Esophagus muscularis mucosa (tissue), 4 donors: ENCODE data around the gene ZC2HC1C. TPM values are rescaled to one million over a fixed set of nuclear protein-coding genes. Genes with fewer than 3 reads are reported as not detected.

ENCODE experiments used
- DNase-seq: peaks from one replicate; pipeline ENCODE4 v3.0.0-alpha.2; 2017; ENCODE audit errors: extremely low spot score
- H3K27ac ChIP-seq, 4 donors: fragments of 200-600 bp; sonication (generic); replicated peaks in 1 of 4; 1 replicate in 3 of 4; 2 replicates in 1 of 4; pipeline ENCODE4 v1.5.1; 2016 to 2019; ENCODE audit warnings: mild to moderate bottlenecking in 1 of 4
- H3K27me3 ChIP-seq, 4 donors: fragments of 200-600 bp; sonication (generic); one replicate each; pipeline versions ENCODE4 v1.5.1 to v1.6.0; 2016 to 2019
- H3K36me3 ChIP-seq, 4 donors: fragments of 200-600 bp; sonication (generic); one replicate each; pipeline ENCODE4 v1.5.1; 2016 to 2019
- H3K4me1 ChIP-seq, 4 donors: fragments of 200-600 bp; sonication (generic); one replicate each; pipeline ENCODE4 v1.5.1; 2016 to 2019
- H3K4me3 ChIP-seq, 4 donors: fragments of 200-600 bp; sonication (generic); 1 replicate in 2 of 4; 2 replicates in 2 of 4; pipeline ENCODE4 v1.5.1; 2016 to 2019; ENCODE audit warnings: mild to moderate bottlenecking in 4 of 4, moderate library complexity in 1 of 4
- H3K9me3 ChIP-seq, 4 donors: fragments of 200-600 bp; sonication (generic); 1 replicate in 3 of 4; 2 replicates in 1 of 4; pipeline ENCODE4 v1.5.1; 2016 to 2019
- EP300 ChIP-seq: sonication (generic); formaldehyde crosslinking; IDR thresholded peaks from one replicate; pipeline ENCODE4 v1.6.1; 2017; ENCODE audit warnings: antibody characterized with exemption
- POLR2A ChIP-seq: fragments of 450-650 bp; IDR thresholded peaks from one replicate; pipeline ENCODE4 v1.6.1; 2017; ENCODE audit warnings: antibody characterized with exemption, moderate library complexity, mild to moderate bottlenecking, low read depth
- POLR2AphosphoS5 ChIP-seq, 2 donors: sonication (generic); formaldehyde crosslinking; IDR thresholded peaks; one replicate each; pipeline ENCODE4 v1.6.1; 2017; ENCODE audit warnings: antibody characterized with exemption in 2 of 2
- WGBS: methylation state at CpG from one replicate; pipeline ENCODE4 v1.1.5; 2018; 5-methylcytosine and 5-hydroxymethylcytosine counted together
- intact Hi-C: fragments of 100-400 bp; cut with DNase I; formaldehyde crosslinking; loops from one replicate; pipeline ENCODE4 v1.15.1; 2023
- total RNA-seq, 4 donors: library from RNA; depleted of rRNA; stranded (reverse); fragments of >200 nt; gene quantifications; one replicate each; pipeline versions ENCODE4 v1.1.0 to v1.2.1, GENCODE V29; 2016
- TF ChIP-seq, protein P1 (sequence below), 3 experiments: fragments of 200-600 bp in 2 of 3; fragments of 450-650 bp in 1 of 3; sonication (generic) in 2 of 3; IDR thresholded peaks; one replicate each; pipeline ENCODE4 v1.5.1; 2017 to 2019; ENCODE audit warnings: antibody characterized with exemption in 3 of 3, mild to moderate bottlenecking in 2 of 3, moderate library complexity in 1 of 3

Gene ZC2HC1C
- total RNA-seq, 4 donors from 2014 or later: 4.3 to 7.1 (median 5.9) TPM

DNA sequence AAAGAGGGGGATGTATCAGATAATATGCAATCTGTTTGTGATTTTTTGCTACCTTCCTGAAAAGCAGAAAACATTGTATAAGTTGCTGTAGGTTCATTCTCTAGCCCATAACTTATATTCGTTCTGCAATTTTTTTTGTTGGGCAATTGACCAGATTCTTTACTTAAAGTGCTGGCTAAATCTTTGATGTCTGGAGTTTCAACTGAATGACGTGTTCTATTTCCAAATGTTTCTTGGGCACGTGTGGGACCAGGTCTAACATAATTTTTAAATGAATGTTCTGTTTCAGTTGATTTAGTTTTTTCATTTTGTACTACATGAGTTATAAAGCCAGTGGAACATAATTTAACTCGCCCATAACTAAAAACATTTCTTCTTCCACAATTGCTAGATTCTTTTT lies 21.9 kb upstream of the ZC2HC1C start:
- peaks cover 0 to under 1% (median 0%) of the 10 kb centered on the region in 4 donors for H3K36me3 ChIP-seq
- H3K9me3 ChIP-seq: no peaks in the 10 kb centered on the region
- no peaks in the 10 kb centered on the region for H3K27me3 ChIP-seq
- peaks cover 31 to 79% (median 72%) of the 10 kb centered on the region in 4 donors for H3K4me1 ChIP-seq
- no peak overlapping the region for H3K27ac ChIP-seq
- no peak overlapping the region for H3K4me3 ChIP-seq
- intact Hi-C loops: no loop called here
- TF ChIP-seq POLR2A (no peak), POLR2AphosphoS5 (IDR thresholded peaks at IDR 0.05) (no peak), EP300 (no peak)
- TF ChIP-seq, protein P1, sequence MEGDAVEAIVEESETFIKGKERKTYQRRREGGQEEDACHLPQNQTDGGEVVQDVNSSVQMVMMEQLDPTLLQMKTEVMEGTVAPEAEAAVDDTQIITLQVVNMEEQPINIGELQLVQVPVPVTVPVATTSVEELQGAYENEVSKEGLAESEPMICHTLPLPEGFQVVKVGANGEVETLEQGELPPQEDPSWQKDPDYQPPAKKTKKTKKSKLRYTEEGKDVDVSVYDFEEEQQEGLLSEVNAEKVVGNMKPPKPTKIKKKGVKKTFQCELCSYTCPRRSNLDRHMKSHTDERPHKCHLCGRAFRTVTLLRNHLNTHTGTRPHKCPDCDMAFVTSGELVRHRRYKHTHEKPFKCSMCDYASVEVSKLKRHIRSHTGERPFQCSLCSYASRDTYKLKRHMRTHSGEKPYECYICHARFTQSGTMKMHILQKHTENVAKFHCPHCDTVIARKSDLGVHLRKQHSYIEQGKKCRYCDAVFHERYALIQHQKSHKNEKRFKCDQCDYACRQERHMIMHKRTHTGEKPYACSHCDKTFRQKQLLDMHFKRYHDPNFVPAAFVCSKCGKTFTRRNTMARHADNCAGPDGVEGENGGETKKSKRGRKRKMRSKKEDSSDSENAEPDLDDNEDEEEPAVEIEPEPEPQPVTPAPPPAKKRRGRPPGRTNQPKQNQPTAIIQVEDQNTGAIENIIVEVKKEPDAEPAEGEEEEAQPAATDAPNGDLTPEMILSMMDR (IDR thresholded peaks at IDR 0.05): no peak
- DNase-seq: no peak
- WGBS: 87% methylated on average over 4 of the region's 4 CpGs

DNA sequence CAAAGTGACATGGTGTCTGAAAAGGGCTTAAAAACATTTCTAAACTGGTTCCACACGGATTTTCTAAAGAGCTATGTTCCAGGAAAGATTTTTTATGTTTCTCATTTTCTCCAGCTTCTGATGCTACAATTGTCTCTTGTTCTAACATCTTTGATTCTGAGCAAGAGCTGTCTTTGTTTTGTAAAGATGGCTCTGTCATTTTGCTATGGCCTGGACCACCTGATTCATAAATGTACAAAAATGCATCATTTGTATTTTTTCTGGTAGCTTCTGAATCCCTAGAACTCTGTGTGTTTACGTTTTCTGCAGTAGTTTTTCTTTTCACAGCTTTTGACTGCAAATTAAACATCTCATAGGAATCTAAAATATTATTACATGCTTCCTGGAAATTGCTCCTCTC lies 21.3 kb upstream of the ZC2HC1C start:
- intact Hi-C loops: no loop called here
- Histone ChIP-seq H3K9me3 (no peaks in the 10 kb centered on the region), H3K4me1 (peaks cover 31 to 79% (median 70%) of the 10 kb centered on the region in 4 donors), H3K27me3 (no peaks in the 10 kb centered on the region), H3K27ac (peak overlapping the region in 2 of 4 donors; percentile 54 to 93), H3K36me3 (no peaks in the 10 kb centered on the region), H3K4me3 (no peak overlapping the region)
- 87% methylated on average over 2 of the region's 2 CpGs for WGBS
- TF ChIP-seq POLR2AphosphoS5 (IDR thresholded peaks at IDR 0.05) (no peak), POLR2A (no peak), EP300 (no peak)
- TF ChIP-seq, protein P1 (IDR thresholded peaks at IDR 0.05): no peak
- DNase-seq: no peak

DNA sequence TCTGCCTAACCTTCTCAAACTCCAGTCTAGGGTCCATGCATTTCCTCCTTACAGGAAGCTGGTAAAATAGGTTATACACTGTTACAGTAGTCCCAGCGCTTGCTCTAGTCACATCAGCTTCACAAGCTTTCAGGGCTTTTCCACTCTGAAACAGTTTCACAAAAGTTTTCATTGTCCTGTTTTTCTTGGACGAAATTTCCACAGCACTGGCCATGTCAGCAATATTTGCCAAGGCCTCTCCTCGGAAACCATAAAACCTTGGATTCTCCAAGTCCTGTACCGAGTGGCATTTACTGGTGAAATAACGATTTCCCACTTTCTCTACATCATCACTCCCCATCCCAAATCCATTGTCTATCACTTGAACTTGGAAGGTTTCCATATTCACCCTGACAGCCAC lies 20.3 kb upstream of the ZC2HC1C start:
- H3K4me1 ChIP-seq: peaks cover 31 to 74% (median 62%) of the 10 kb centered on the region in 4 donors
- 59% methylated on average over 5 of the region's 5 CpGs for WGBS
- intact Hi-C loops: no loop called here

DNA sequence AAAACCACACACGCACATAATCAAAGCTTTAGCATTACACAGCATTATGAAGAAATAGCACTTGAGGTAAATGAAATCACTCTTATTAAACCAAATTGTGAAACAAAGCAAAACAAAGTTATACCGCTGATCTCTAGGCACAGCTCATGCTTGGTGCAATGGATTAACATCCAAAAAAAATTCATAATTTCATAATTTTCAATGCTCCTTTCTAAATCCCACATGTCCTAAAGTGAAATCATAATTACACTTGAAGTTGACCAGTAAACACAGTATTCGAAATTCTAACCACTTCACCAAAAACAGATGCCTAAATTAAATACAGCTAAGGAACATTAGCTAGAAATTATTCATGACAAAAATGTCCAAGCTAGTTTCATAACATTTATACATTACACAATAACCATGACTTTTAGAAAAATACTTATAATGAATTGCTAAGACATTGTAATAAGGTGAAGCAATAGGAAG lies 19.7 kb upstream of the ZC2HC1C start:
- H3K4me3 ChIP-seq: peak overlapping the region in 2 of 4 donors; percentile 68 to 73

More for the DNA sequence above, 20.3 kb upstream of the ZC2HC1C start:
- Histone ChIP-seq H3K4me3 (peak overlapping the region in 1 of 4 donors; percentile 25), H3K27me3 (no peaks in the 10 kb centered on the region), H3K36me3 (no peaks in the 10 kb centered on the region), H3K27ac (peak overlapping the region; percentile 54 to 93 (median 90)), H3K9me3 (no peaks in the 10 kb centered on the region)
- DNase-seq: no peak
- TF ChIP-seq POLR2A (no peak), POLR2AphosphoS5 (IDR thresholded peaks at IDR 0.05) (no peak), EP300 (no peak)
- TF ChIP-seq, protein P1 (IDR thresholded peaks at IDR 0.05): no peak

DNA sequence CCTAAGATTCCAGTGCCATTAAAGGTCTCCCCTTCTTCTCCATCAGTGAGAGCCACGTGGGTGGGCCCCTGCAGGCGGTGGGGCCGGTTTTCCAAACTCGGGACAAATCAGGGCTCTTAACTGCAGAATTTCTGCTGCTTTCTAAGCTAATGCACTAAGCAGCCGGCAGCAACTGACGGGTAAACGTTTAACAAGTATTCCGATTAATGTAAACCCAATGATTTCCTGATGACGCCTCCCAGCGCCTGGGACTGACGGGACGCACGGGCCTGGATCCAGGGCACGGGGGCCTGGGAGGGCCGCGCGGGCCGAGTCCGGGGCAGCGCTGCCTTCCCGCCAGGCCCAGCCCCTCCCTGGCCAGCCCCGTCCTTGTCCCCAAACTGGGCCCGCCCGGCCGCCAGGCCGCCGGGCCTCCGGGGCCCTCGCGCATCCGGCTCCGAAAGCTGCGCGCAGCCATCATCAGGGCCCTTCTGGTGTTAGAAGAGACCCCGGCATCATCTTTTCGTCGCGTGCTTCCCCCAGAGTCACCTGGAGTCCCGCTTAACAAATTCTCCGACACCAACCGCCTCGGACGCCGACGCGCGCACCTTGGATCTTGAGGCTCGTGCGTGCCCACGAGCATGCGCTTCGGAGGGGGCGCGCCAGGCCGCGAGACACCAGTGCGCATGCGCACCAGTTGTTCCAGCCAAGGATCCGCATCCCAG lies 18.4 kb upstream of the ZC2HC1C start, which contains the start of gene MLH3:
Gene MLH3, minus strand, starts transcription at position 616 of the 704 bp plus-strand sequence. CDS start 1,812 bp downstream, outside the sequence.
- Histone ChIP-seq H3K4me3 (peak within 1 kb of the TSS; percentile 65 to 73 (median 68)), H3K27me3 (no peaks in the 10 kb centered on the region), H3K27ac (peak within 1 kb of the TSS; percentile 88 to 93 (median 91)), H3K36me3 (no peaks in the 10 kb centered on the region), H3K9me3 (no peaks in the 10 kb centered on the region), H3K4me1 (peaks cover 25 to 55% (median 43%) of the 10 kb centered on the region in 4 donors)
- under 1% methylated on average over 20 of the region's 59 CpGs for WGBS
- TF ChIP-seq POLR2AphosphoS5 (IDR thresholded peaks at IDR 0.05): peak; percentile 87 to 92
- TF ChIP-seq EP300: no peak
- TF ChIP-seq, protein P1 (IDR thresholded peaks at IDR 0.05): peak in 1 of 3 experiments; percentile 15
- peak; percentile 54 for TF ChIP-seq POLR2A
- intact Hi-C loops: no loop called here
- peak; percentile 93 for DNase-seq

More for the DNA sequence above, 19.7 kb upstream of the ZC2HC1C start:
- DNase-seq: no peak
- H3K36me3 ChIP-seq: no peaks in the 10 kb centered on the region
- 75% methylated on average over 3 of the region's 3 CpGs for WGBS
- H3K9me3 ChIP-seq: no peaks in the 10 kb centered on the region
- H3K27ac ChIP-seq: peak overlapping the region; percentile 88 to 93 (median 91)
- intact Hi-C loops: no loop called here
- TF ChIP-seq POLR2AphosphoS5 (IDR thresholded peaks at IDR 0.05) (peak in 1 of 2 donors; percentile 26), POLR2A (no peak)
- H3K4me1 ChIP-seq: peaks cover 28 to 68% (median 55%) of the 10 kb centered on the region in 4 donors
- no peaks in the 10 kb centered on the region for H3K27me3 ChIP-seq
